Keratinocyte (primary cell): ENCODE results near the gene MERTK. TPM values are rescaled to one million over a fixed set of nuclear protein-coding genes. Genes with fewer than 3 reads are reported as not detected.
"Not testable (repeated sequence)": the region's sequence is repeated elsewhere in the genome, so short reads cannot be mapped to it uniquely, and the experiment has no call there.

Source experiments
- DNase-seq: peaks from one replicate; pipeline ENCODE4 v3.0.0-alpha.2; 2011; ENCODE audit warnings: low read depth, missing footprints, low spot score
- FAIRE-seq: peaks from 2 replicates; lab custom pipeline; 2011; peaks lifted over from hg19 to GRCh38; lab: Jason Lieb, UNC
- H2AFZ ChIP-seq: 2 replicates; pipeline ENCODE4 v1.6.0; 2012; ENCODE audit warnings: low read length, control low read depth, inconsistent platforms; ENCODE audit not compliant: control insufficient read depth
- H3K27ac ChIP-seq: 2 replicates; pipeline ENCODE4 v1.5.1; 2011; ENCODE audit warnings: low read length; ENCODE audit not compliant: control insufficient read depth, insufficient read depth
- H3K27me3 ChIP-seq: 3 replicates; pipeline ENCODE4 v1.6.0; 2011; ENCODE audit warnings: low read length; ENCODE audit not compliant: control insufficient read depth, insufficient read depth; ENCODE audit errors: extremely low read depth
- H3K36me3 ChIP-seq, 2 experiments: 2 replicates in 1 of 2; 3 replicates in 1 of 2; pipeline ENCODE4 v1.5.1; 2011; ENCODE audit warnings: low read length in 2 of 2, mild to moderate bottlenecking in 1 of 2; ENCODE audit not compliant: control insufficient read depth in 2 of 2, insufficient read depth in 2 of 2; ENCODE audit errors: extremely low read depth in 1 of 2
- H3K4me1 ChIP-seq: 3 replicates; pipeline ENCODE4 v1.5.1; 2011; ENCODE audit warnings: low read length; ENCODE audit not compliant: control insufficient read depth, insufficient read depth; ENCODE audit errors: extremely low read depth
- H3K4me2 ChIP-seq: 3 replicates; pipeline ENCODE4 v1.6.0; 2011; ENCODE audit warnings: low read depth, low read length; ENCODE audit not compliant: control insufficient read depth, insufficient read depth; ENCODE audit errors: extremely low read depth
- H3K4me3 ChIP-seq, 3 experiments: fragments of 200-600 bp in 1 of 3; sonication (generic) in 1 of 3; 2 replicates in 2 of 3; 3 replicates in 1 of 3; pipeline ENCODE4 v1.5.1; 2011 to 2016; ENCODE audit warnings: low read length in 3 of 3, mild to moderate bottlenecking in 3 of 3, control low read depth in 2 of 3, inconsistent platforms in 1 of 3, low read depth in 1 of 3, mixed read lengths in 1 of 3, mixed run types in 1 of 3, moderate library complexity in 1 of 3; ENCODE audit not compliant: control insufficient read depth in 2 of 3, insufficient read depth in 2 of 3; ENCODE audit errors: extremely low read depth in 1 of 3
- H3K79me2 ChIP-seq: 2 replicates; pipeline ENCODE4 v1.6.0; 2012; ENCODE audit warnings: low read length; ENCODE audit not compliant: control insufficient read depth, insufficient read depth
- H3K9ac ChIP-seq: 3 replicates; pipeline ENCODE4 v1.6.0; 2011; ENCODE audit warnings: low read length; ENCODE audit not compliant: control insufficient read depth, insufficient read depth; ENCODE audit errors: extremely low read depth
- H3K9me1 ChIP-seq: 3 replicates; pipeline ENCODE4 v1.6.0; 2011; ENCODE audit warnings: low read length; ENCODE audit not compliant: control insufficient read depth, insufficient read depth; ENCODE audit errors: extremely low read depth
- H3K9me3 ChIP-seq: 2 replicates; pipeline ENCODE4 v1.5.1; 2012; ENCODE audit warnings: low read depth, low read length; ENCODE audit not compliant: control insufficient read depth
- H4K20me1 ChIP-seq: 3 replicates; pipeline ENCODE4 v1.6.0; 2011; ENCODE audit warnings: low read length; ENCODE audit not compliant: control insufficient read depth, insufficient read depth; ENCODE audit errors: extremely low read depth
- EZH2 ChIP-seq: IDR thresholded peaks from one replicate; pipeline ENCODE4 v1.6.1; 2012; ENCODE audit warnings: inconsistent platforms, mild to moderate bottlenecking, low read length, moderate library complexity
- dilution Hi-C: fragments of 300-500 bp; cut with MboI; formaldehyde crosslinking; loops from one replicate; pipeline ENCODE4 v1.7.0; 2020; ENCODE audit warnings: low sequenced_read_pairs; ENCODE audit not compliant: extremely low pct_ligation_motif_present
- polyA minus RNA-seq, 3 experiments: library from RNA; depleted of rRNA, polyadenylated mRNA; stranded (reverse); fragments of >200 nt; gene quantifications; 1 replicate in 1 of 3; 2 replicates in 1 of 3; 3 replicates in 1 of 3; pipeline ENCODE4 v1.2.3, GENCODE V29; 2011
- polyA plus RNA-seq, 5 experiments: library from polyadenylated mRNA; depleted of rRNA in 3 of 5; stranded (reverse) in 3 of 5; stranded (forward) in 1 of 5; unstranded in 1 of 5; fragments of >200 nt; gene quantifications; 1 replicate in 1 of 5; 2 replicates in 3 of 5; 3 replicates in 1 of 5; pipeline versions ENCODE4 v1.2.1 to v1.2.3, GENCODE V29; 2011 to 2012; ENCODE audit warnings: missing spikeins in 2 of 5, low read depth in 1 of 5, low replicate concordance in 1 of 5
- TF ChIP-seq, protein P1 (sequence below), 3 experiments: IDR thresholded peaks in 1 of 3; conservative IDR thresholded peaks in 1 of 3; optimal IDR thresholded peaks in 1 of 3; 2 replicates in 2 of 3; 3 replicates in 1 of 3; pipeline versions ENCODE3 to v1.5.1; 2011; ENCODE audit warnings: low read length in 3 of 3, mild to moderate bottlenecking in 3 of 3, moderate library complexity in 2 of 3, control low read depth in 1 of 3, inconsistent platforms in 1 of 3; ENCODE audit not compliant: insufficient read depth in 2 of 3; ENCODE audit errors: extremely low read depth in 1 of 3

The MERTK gene
- 0.10 to 0.32 TPM (median 0.14 TPM) in 3 replicates for polyA plus RNA-seq
- polyA plus RNA-seq (2011; ENCODE audit: low read depth), result 0.82 TPM
- polyA plus RNA-seq (2011; cell fraction: cytosol; rRNA removed), result 0.03 and 0.06 TPM in 2 replicates
- 0.42 and 0.47 TPM in 2 replicates for polyA plus RNA-seq (2011; cell fraction: nucleus; rRNA removed)
- 0.05 and 0.44 TPM in 2 replicates for polyA plus RNA-seq (2012; ENCODE audit: low replicate concordance)
- polyA minus RNA-seq, result 0.13 to 0.16 TPM in 2 of 3 replicates, not detected in the other
- polyA minus RNA-seq (2011; cell fraction: cytosol; rRNA and poly(A)+ RNA removed), result not detected
- polyA minus RNA-seq (2011; cell fraction: nucleus; rRNA and poly(A)+ RNA removed), result 0.42 TPM in 1 of 2 replicates, not detected in the other

- Histone ChIP-seq H2AFZ (peak within 1 kb of the TSS; percentile 61), H3K36me3 (no peaks in the 10 kb centered on the region), H3K9me1 (no peaks in the 10 kb centered on the region), H3K79me2 (no peaks in the 10 kb centered on the region), H3K4me3 (peak within 1 kb of the TSS; percentile 38 to 57 (median 49)), H3K27ac (no peak within 1 kb of the TSS), H3K9me3 (no peaks in the 10 kb centered on the region), H3K4me1 (peaks cover 16% of the 10 kb centered on the region), H3K9ac (no peak within 1 kb of the TSS), H3K27me3 (peaks cover 38% of the 10 kb centered on the region), H4K20me1 (no peaks in the 10 kb centered on the region), H3K4me2 (peak within 1 kb of the TSS; percentile 78)
- no peak for DNase-seq
- TF ChIP-seq, protein P1, sequence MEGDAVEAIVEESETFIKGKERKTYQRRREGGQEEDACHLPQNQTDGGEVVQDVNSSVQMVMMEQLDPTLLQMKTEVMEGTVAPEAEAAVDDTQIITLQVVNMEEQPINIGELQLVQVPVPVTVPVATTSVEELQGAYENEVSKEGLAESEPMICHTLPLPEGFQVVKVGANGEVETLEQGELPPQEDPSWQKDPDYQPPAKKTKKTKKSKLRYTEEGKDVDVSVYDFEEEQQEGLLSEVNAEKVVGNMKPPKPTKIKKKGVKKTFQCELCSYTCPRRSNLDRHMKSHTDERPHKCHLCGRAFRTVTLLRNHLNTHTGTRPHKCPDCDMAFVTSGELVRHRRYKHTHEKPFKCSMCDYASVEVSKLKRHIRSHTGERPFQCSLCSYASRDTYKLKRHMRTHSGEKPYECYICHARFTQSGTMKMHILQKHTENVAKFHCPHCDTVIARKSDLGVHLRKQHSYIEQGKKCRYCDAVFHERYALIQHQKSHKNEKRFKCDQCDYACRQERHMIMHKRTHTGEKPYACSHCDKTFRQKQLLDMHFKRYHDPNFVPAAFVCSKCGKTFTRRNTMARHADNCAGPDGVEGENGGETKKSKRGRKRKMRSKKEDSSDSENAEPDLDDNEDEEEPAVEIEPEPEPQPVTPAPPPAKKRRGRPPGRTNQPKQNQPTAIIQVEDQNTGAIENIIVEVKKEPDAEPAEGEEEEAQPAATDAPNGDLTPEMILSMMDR (optimal IDR thresholded peaks at IDR 0.05 in 1 of 3, IDR thresholded peaks at IDR 0.05 in 1 of 3, conservative IDR thresholded peaks at IDR 0.05 in 1 of 3; ENCODE audit: extremely low read depth in 1 of 3, insufficient read depth in 2 of 3, low read length in 3 of 3), result peak; percentile 36 to 79 (median 70)
- TF ChIP-seq EZH2, result no peak
- FAIRE-seq, result no peak
- dilution Hi-C loops, result no loop called here
Observed at GRCh38 chr2:111897924-111898702, at the start of gene MERTK. MERTK (plus strand) TSS chr2:111898607; CDS start chr2:111898736, 129 bp downstream.

GRCh38 chr2:111850646-111851045 is 47.8 kb upstream of the MERTK start:
- not testable (repeated sequence) for FAIRE-seq

DNA sequence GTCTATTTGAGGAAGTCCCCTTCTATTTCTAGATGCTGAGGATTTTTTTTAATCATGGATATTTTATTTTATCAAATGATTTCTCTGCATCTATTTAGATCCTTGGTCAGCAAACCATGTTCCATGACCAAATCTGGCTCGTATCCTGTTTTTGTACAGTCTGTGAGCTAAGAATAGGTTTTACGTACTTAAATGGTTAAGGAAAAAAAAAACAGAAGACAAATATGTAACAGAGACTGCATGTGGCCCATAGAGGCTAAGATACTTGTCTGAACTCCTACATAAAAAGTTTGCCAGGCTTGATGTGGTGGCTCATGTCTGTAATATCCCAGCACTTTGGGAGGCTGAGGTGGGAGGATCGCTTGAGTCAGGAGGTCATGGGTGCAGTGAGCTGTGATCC is 45.9 kb upstream of the MERTK start:
- H3K9ac ChIP-seq, DNase-seq, H3K36me3 ChIP-seq, H3K4me1 ChIP-seq, H3K27me3 ChIP-seq, H4K20me1 ChIP-seq, H3K9me3 ChIP-seq, H3K9me1 ChIP-seq, H3K4me3 ChIP-seq, FAIRE-seq, H3K27ac ChIP-seq, H3K4me2 ChIP-seq, dilution Hi-C loops, H2AFZ ChIP-seq, H3K79me2 ChIP-seq: not testable (repeated sequence)

More at GRCh38 chr2:111850646-111851045, 47.8 kb upstream of the MERTK start:
- H3K4me3 ChIP-seq, H3K9me1 ChIP-seq, H3K79me2 ChIP-seq, H2AFZ ChIP-seq, DNase-seq, H3K9ac ChIP-seq, H3K4me2 ChIP-seq, H3K36me3 ChIP-seq, dilution Hi-C loops, H3K27ac ChIP-seq, H3K27me3 ChIP-seq, H3K4me1 ChIP-seq, H4K20me1 ChIP-seq, H3K9me3 ChIP-seq: not testable (repeated sequence)
- TF ChIP-seq, protein P1 (optimal IDR thresholded peaks at IDR 0.05 in 1 of 3, IDR thresholded peaks at IDR 0.05 in 1 of 3, conservative IDR thresholded peaks at IDR 0.05 in 1 of 3; ENCODE audit: extremely low read depth in 1 of 3, insufficient read depth in 2 of 3, low read length in 3 of 3), result peak in 1 of 3 experiments; percentile 21
